Measurements from ENCODE around the gene REG3A.

REG3A gene

GRCh38 chr2:79122676-79123075 lies 36.9 kb downstream of the REG3A start:
- Histone ChIP-seq H3K79me2 (ENCODE audit: insufficient read depth, low read length) (no peaks in the 10 kb centered on the region), H3K4me1 (ENCODE audit: insufficient read depth, low read length, poor library complexity, severe bottlenecking) (no peaks in the 10 kb centered on the region), H4K20me1 (ENCODE audit: insufficient read depth, low read length, poor library complexity, severe bottlenecking) (no peaks in the 10 kb centered on the region), H2AFZ (ENCODE audit: low read length) (no peak overlapping the region), H3K4me2 (ENCODE audit: low read depth, low read length, poor library complexity, severe bottlenecking) (no peak overlapping the region), H3K9ac (ENCODE audit: low read depth, low read length, poor library complexity, severe bottlenecking) (no peak overlapping the region), H3K9me3 (ENCODE audit: insufficient read depth, low read depth, low read length) (no peaks in the 10 kb centered on the region), H3K4me3 (ENCODE audit: low read length, poor library complexity, severe bottlenecking) (no peak overlapping the region), H3K9me2 (replicated peaks; ENCODE audit: low read depth, low read length) (no peaks in the 10 kb centered on the region), H3F3A (ENCODE audit: low read depth) (no peaks in the 10 kb centered on the region), H3K27me3 (ENCODE audit: insufficient read depth, low read length, poor library complexity, severe bottlenecking) (no peaks in the 10 kb centered on the region), H3K36me3 (ENCODE audit: insufficient read depth, low read length) (no peaks in the 10 kb centered on the region)
- TF ChIP-seq, protein P1, sequence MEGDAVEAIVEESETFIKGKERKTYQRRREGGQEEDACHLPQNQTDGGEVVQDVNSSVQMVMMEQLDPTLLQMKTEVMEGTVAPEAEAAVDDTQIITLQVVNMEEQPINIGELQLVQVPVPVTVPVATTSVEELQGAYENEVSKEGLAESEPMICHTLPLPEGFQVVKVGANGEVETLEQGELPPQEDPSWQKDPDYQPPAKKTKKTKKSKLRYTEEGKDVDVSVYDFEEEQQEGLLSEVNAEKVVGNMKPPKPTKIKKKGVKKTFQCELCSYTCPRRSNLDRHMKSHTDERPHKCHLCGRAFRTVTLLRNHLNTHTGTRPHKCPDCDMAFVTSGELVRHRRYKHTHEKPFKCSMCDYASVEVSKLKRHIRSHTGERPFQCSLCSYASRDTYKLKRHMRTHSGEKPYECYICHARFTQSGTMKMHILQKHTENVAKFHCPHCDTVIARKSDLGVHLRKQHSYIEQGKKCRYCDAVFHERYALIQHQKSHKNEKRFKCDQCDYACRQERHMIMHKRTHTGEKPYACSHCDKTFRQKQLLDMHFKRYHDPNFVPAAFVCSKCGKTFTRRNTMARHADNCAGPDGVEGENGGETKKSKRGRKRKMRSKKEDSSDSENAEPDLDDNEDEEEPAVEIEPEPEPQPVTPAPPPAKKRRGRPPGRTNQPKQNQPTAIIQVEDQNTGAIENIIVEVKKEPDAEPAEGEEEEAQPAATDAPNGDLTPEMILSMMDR (conservative IDR thresholded peaks at IDR 0.05; ENCODE audit: low read length), result no peak
- TF ChIP-seq EZH2phosphoT487 (IDR thresholded peaks at IDR 0.05; ENCODE audit: borderline replicate concordance), result no peak

DNA sequence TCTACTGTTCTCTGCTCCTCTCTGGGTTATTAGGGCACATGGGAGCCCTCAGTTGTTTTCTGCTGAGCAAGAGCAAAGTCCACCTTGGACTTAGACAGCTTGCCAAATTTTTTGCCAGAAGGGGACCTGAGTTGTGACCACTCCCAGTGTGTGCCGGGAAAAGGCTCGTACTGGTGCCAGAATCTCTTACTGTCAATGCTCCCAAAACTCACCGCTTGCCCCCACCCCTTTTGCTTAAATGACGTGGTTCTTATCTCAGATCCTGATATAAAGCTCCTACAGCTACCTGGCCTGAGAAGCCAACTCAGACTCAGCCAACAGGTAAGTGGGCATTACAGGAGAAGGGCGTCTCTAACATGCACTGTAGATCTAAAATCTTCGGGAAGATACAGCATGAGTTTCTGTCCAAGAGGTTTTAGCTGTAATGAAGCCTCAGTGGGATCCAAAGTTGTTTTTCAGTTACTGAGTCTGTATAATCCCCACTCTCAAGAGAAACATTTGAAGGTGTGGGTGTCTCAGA lies 39.3 kb downstream of the REG3A start, which contains the start of gene REG1A:
TSS of gene REG1A (plus strand) at position 295 of the 520 bp plus-strand sequence. CDS start 374 bp downstream, outside the sequence.
- H3K9ac ChIP-seq (ENCODE audit: low read depth, low read length, poor library complexity, severe bottlenecking), result no peak within 1 kb of the TSS
- H3K4me3 ChIP-seq (ENCODE audit: low read length, poor library complexity, severe bottlenecking), result no peak within 1 kb of the TSS
- H3K79me2 ChIP-seq (ENCODE audit: insufficient read depth, low read length), result no peaks in the 10 kb centered on the region
- H4K20me1 ChIP-seq (ENCODE audit: insufficient read depth, low read length, poor library complexity, severe bottlenecking), result no peaks in the 10 kb centered on the region
- no peaks in the 10 kb centered on the region for H3K9me2 ChIP-seq (replicated peaks; ENCODE audit: low read depth, low read length)
- H3K36me3 ChIP-seq (ENCODE audit: insufficient read depth, low read length), result no peaks in the 10 kb centered on the region
- H3K4me1 ChIP-seq (ENCODE audit: insufficient read depth, low read length, poor library complexity, severe bottlenecking), result no peaks in the 10 kb centered on the region
- H3F3A ChIP-seq (ENCODE audit: low read depth), result no peaks in the 10 kb centered on the region
- no peaks in the 10 kb centered on the region for H3K9me3 ChIP-seq (ENCODE audit: insufficient read depth, low read depth, low read length)
- H3K27me3 ChIP-seq (ENCODE audit: insufficient read depth, low read length, poor library complexity, severe bottlenecking), result no peaks in the 10 kb centered on the region
- H2AFZ ChIP-seq (ENCODE audit: low read length), result no peak within 1 kb of the TSS
- TF ChIP-seq EZH2phosphoT487 (IDR thresholded peaks at IDR 0.05; ENCODE audit: borderline replicate concordance), result no peak
- TF ChIP-seq, protein P1 (conservative IDR thresholded peaks at IDR 0.05; ENCODE audit: low read length), result no peak
- no peak within 1 kb of the TSS for H3K4me2 ChIP-seq (ENCODE audit: low read depth, low read length, poor library complexity, severe bottlenecking)

DNA sequence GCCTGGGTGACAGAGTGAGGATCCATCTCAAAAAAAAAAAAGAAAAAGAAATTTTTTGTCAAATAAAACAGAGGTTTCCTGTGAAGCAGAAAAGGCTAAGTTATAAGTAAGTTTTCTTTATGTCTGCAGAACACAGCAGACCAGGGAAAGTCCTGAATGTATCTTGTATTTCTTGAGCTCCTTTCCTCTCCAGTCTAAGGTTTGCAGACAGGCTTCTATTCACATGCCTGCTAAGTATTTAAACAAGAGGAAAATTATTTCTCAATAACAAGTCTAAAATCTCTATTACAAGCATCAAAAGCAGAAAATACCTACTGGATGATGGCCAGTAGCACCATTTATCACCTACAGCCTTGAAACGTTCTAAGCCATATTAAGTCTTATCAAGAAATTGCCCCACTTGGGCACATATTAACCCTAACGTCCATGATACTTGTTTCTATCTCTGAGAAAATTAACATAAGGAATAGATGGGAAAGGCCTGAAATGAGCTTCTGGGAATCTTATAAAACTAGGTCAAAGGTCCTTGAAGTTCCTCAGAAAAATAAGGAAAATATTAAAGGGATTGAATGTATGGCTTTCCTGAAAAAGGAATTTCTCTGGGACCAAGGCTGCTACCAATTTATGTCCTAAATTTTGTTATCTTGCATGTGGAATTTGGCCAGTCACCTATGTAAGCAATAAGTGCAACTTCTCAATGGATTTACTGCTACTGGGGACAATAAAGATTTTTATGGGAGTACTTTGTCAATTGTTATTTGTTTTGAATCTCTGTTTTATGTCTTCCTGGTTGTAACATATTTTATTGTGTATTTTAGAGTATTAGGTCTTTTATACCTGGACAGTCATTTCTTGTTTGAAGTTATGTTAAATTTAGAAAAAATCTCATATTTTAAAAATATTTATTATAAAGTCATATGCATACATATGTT lies 42.3 kb downstream of the REG3A start:
- Histone ChIP-seq H3K9me3 (ENCODE audit: insufficient read depth, low read depth, low read length) (no peaks in the 10 kb centered on the region), H3F3A (ENCODE audit: low read depth) (no peaks in the 10 kb centered on the region), H3K4me2 (ENCODE audit: low read depth, low read length, poor library complexity, severe bottlenecking) (no peak overlapping the region), H3K36me3 (ENCODE audit: insufficient read depth, low read length) (no peaks in the 10 kb centered on the region), H3K9ac (ENCODE audit: low read depth, low read length, poor library complexity, severe bottlenecking) (no peak overlapping the region), H3K9me2 (replicated peaks; ENCODE audit: low read depth, low read length) (no peaks in the 10 kb centered on the region), H3K27me3 (ENCODE audit: insufficient read depth, low read length, poor library complexity, severe bottlenecking) (no peaks in the 10 kb centered on the region), H3K79me2 (ENCODE audit: insufficient read depth, low read length) (no peaks in the 10 kb centered on the region), H4K20me1 (ENCODE audit: insufficient read depth, low read length, poor library complexity, severe bottlenecking) (no peaks in the 10 kb centered on the region), H3K4me1 (ENCODE audit: insufficient read depth, low read length, poor library complexity, severe bottlenecking) (no peaks in the 10 kb centered on the region), H3K4me3 (ENCODE audit: low read length, poor library complexity, severe bottlenecking) (no peak overlapping the region), H2AFZ (ENCODE audit: low read length) (no peak overlapping the region)
- TF ChIP-seq EZH2phosphoT487 (IDR thresholded peaks at IDR 0.05; ENCODE audit: borderline replicate concordance), result no peak
- TF ChIP-seq, protein P1 (conservative IDR thresholded peaks at IDR 0.05; ENCODE audit: low read length), result no peak
